ENCODE data around the gene DYTN. TPM values are rescaled to one million over a fixed set of nuclear protein-coding genes. Genes with fewer than 3 reads are reported as not detected.
"Not testable (repeated sequence)": the region's sequence is repeated elsewhere in the genome, so short reads cannot be mapped to it uniquely, and the experiment has no call there.

The DYTN gene
- total RNA-seq = not detected

- FAIRE-seq = no peak
These were observed at the start of gene DYTN for GRCh38 chr2:206718296-206718695. DYTN (minus strand) TSS chr2:206718396; CDS start chr2:206718279, 117 bp downstream.

GRCh38 chr2:206766057-206766930 lies 48.1 kb upstream of the DYTN start:
- FAIRE-seq (no peak), DNase-seq (ENCODE audit: low spot score in 2 of 2) (no peak)

More at GRCh38 chr2:206718296-206718695, at the start of gene DYTN:
- no peak for DNase-seq (ENCODE audit: low spot score in 2 of 2)

- FAIRE-seq (no peak), DNase-seq (ENCODE audit: low spot score in 2 of 2) (peak; percentile 36 to 71)
These were observed 47.3 kb upstream of the DYTN start, which contains the start of the genes FASTKD2 and MDH1B for GRCh38 chr2:206765242-206766056. FASTKD2 (plus strand) TSS chr2:206765606; CDS start chr2:206766694, 1,088 bp downstream. MDH1B (minus strand) TSS chr2:206765328; CDS start chr2:206765271, 57 bp downstream.

GRCh38 chr2:206764673-206765241 lies 46.6 kb upstream of the DYTN start:
- no peak for FAIRE-seq

GRCh38 chr2:206756816-206757215 lies 38.6 kb upstream of the DYTN start:
- no peak for FAIRE-seq
- no peak for DNase-seq (ENCODE audit: low spot score in 2 of 2)

More at GRCh38 chr2:206764673-206765241, 46.6 kb upstream of the DYTN start:
- DNase-seq (ENCODE audit: low spot score in 2 of 2) = no peak

GRCh38 chr2:206740800-206741199 lies 22.6 kb upstream of the DYTN start:
- no peak for DNase-seq (ENCODE audit: low spot score in 2 of 2)
- FAIRE-seq = no peak

- DNase-seq (ENCODE audit: low spot score in 2 of 2) = no peak
- FAIRE-seq = no peak
These were observed 21.1 kb upstream of the DYTN start for GRCh38 chr2:206739271-206739670.

GRCh38 chr2:206736935-206737334 lies 18.7 kb upstream of the DYTN start:
- no peak for FAIRE-seq
- DNase-seq (ENCODE audit: low spot score in 2 of 2) = no peak

GRCh38 chr2:206733341-206733740 lies 15.1 kb upstream of the DYTN start:
- no peak for FAIRE-seq
- no peak for DNase-seq (ENCODE audit: low spot score in 2 of 2)

GRCh38 chr2:206728277-206729199 lies 10.3 kb upstream of the DYTN start:
- peak in 1 of 2 donors; percentile 5 for DNase-seq (ENCODE audit: low spot score in 2 of 2)
- FAIRE-seq = no peak

GRCh38 chr2:206727287-206727686 lies 9.1 kb upstream of the DYTN start:
- FAIRE-seq = no peak
- no peak for DNase-seq (ENCODE audit: low spot score in 2 of 2)

- no peak for DNase-seq (ENCODE audit: low spot score in 2 of 2)
- no peak for FAIRE-seq
These were observed 5.1 kb upstream of the DYTN start for GRCh38 chr2:206723288-206723687.

GRCh38 chr2:206721256-206721920 lies 3.2 kb upstream of the DYTN start:
- FAIRE-seq = no peak
- no peak for DNase-seq (ENCODE audit: low spot score in 2 of 2)

GRCh38 chr2:206716623-206717022 lies 1.6 kb downstream of the DYTN start:
- FAIRE-seq (no peak), DNase-seq (ENCODE audit: low spot score in 2 of 2) (no peak)

GRCh38 chr2:206715183-206715582 lies 3.0 kb downstream of the DYTN start:
- not testable (repeated sequence) for DNase-seq (ENCODE audit: low spot score in 2 of 2); FAIRE-seq

- DNase-seq (ENCODE audit: low spot score in 2 of 2) (no peak), FAIRE-seq (no peak)
These were observed 4.5 kb downstream of the DYTN start for GRCh38 chr2:206713746-206714145.

GRCh38 chr2:206708286-206708685 lies 9.9 kb downstream of the DYTN start:
- DNase-seq (ENCODE audit: low spot score in 2 of 2) (no peak), FAIRE-seq (no peak)

- no peak for DNase-seq (ENCODE audit: low spot score in 2 of 2)
- no peak for FAIRE-seq
These were observed 11.0 kb downstream of the DYTN start for GRCh38 chr2:206707164-206707701.

Measured in frontal cortex (tissue), 4 donors.